GM21825 (cell line): ENCODE results near the gene C2orf72.
"Not testable (repeated sequence)": the region's sequence is repeated elsewhere in the genome, so short reads cannot be mapped to it uniquely, and the experiment has no call there.

Experiments used
- ATAC-seq: cut with Tn5 transposase; IDR thresholded peaks from one replicate; pipeline ENCODE4 v1.9.1; 2021; ENCODE audit warnings: mild to moderate bottlenecking, moderate library complexity; ENCODE audit not compliant: unreplicated experiment

C2orf72 gene

DNA sequence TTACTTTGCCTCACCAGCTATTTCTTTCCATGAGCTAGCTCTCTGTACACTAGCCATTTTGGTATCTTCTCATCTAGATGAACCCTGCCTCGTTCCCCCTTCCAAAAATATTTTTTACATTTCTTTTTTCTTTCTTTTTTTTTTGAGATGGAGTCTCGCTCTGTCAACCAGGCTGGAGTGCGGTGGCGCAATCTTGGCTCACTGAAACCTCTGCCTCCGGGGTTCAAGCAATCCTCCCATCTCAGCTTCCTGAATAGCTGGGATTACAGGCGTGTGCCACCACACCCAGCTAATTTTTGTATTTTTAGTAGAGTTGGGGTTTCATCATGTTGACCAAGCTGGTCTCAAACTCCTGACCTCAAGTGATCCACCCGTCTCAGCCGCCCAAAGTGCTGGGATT is 30.2 kb downstream of the C2orf72 start:
- not testable (repeated sequence) for ATAC-seq

DNA sequence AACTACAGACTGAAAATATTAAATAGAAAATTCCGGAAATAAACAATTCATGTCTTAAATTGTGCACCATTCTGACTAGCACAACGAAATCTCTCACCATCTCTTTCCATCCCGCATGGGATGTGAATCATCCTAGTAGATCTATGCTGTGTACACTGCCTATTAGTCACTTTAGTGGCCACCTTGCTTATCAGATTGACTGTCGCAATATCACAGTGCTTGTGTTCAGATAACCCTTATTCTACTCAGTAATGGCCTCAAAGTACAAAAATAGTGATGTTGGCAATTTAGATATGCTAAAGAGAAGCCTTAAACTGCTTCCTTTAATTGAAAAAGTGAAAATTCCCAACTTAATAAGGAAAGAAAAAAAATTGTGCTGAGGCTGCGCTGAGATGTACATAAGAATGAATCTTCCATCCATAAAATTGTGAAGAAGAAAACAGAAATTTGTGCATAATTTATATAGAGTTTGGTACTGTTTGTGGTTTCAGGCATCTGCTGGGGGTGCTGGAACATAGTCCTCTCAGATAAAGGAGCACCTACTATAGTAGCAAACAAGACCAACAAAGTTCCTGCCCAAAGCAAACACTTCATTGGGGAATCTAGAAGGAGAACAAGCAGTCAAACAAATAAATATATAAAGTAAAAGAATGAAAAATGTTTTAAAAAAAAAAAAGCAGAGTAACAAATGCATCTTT is 31.4 kb downstream of the C2orf72 start:
- no peak for ATAC-seq

DNA sequence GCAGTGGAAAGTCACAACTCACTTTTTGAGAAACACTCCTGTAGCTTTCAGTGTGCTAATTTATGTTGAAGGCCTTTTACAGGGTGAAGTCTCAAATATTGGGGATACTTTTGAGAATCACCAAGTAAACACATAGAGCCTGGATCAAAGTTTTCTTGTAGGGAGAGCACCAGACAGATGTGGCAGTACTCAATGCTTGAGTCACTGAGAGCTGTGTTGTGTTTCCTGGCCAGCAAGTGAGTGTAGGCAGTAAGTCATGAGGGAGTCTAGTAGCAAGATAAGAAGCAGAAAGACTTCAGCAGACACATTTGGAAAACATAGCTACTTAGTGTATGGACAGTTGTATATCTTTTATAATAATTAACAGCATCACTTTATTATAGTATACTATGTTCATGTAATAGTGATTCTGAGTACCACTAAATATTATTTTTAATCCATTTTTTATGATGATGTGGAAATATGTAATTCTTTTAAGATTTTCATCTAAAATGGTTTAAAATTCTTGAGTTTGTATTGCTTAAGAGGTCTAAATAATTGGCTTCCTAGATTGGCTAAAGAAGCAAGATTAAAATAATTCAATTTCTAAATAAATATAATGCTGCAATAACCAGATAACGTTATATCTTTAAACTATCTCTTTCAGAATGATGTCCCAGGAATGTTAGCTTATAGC is 32.2 kb downstream of the C2orf72 start:
- ATAC-seq: no peak

DNA sequence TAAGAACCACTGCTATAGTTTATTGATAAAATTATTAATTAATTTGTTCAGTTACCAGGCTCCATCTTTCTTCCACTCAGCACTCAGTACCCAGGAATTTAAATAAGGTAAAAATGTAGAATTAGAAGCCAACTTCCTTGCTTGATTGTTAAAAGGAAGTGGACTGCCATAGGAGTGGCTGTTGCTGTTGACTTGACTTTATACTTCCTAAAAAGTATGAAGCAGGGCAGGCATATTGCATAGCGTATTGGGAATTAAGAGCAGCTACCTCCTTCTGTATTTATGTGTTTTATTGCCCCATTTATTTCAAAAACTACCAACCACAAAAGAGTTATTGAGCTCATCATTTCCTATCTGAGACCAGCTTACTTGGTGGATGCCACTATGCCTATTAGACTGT is 47.2 kb downstream of the C2orf72 start:
- ATAC-seq: no peak

DNA sequence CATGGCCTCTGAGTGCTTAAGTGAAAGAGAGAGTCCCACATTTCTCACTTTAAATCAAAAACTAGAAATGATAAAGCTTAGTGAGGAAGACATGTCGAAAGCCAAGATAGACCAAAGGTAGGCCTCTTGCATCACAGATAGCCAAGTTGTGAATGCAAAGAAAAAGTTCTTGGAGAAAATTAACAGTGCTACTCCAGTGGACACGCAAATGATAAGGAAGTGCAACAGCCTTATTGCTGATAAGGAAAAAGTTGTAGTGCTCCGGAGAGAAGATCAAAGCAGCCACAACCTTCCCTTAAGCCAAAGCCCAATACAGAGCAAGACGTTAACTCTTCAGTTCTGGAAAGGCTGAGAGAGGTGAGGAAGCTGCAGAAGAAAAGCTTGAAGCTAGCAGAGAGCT is 51.4 kb downstream of the C2orf72 start:
- ATAC-seq: no peak

DNA sequence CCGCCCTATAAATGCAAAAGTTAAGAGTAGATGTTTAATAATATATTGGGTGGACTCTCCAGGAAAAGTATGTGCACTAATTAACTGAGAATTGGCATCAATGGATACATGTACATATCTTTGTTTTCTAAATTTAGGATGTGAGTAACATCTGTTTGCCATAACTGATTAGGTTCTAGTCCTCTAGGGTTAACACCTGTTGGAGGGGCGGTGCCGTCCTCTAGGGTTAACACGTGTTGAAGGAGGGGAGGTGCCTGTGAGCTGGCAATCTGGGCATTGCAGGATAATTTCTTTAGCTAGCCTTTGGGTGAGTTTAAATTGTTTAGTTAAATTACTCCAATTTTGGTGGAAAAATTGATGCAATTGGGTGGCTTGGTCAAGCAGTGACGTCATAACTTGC is 56.6 kb downstream of the C2orf72 start:
- no peak for ATAC-seq

DNA sequence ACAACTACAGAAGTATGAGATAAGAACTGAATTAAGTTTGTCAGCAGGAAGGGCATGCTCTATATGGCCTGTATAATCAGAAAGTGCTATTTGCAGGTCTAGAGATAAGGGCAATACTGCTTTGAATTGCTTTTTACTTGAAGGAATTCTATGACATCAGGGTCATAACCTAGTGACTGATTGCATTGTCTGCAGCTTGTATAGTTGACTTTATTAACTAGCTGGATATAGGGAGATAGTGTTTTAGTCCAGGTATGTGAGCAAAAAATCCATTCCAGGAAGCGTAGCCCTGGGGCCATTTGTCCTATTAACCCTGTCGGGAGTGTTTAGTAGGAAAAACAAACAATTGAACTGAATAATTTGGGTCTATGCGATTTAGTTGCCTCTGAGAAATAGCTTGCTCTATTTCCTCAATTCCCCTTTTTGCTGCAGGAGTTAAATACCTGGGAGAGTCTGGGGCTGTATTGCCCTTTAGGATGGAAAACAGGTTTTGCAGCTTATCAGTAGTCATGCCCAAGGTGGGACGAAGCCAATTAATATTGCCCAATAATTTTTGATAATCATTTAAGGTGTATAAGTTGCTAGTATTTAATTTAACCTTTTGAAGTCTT is 57.5 kb downstream of the C2orf72 start:
- no peak for ATAC-seq
